ENCODE data around the gene ANKRD28. TPM values are rescaled to one million over a fixed set of nuclear protein-coding genes. Genes with fewer than 3 reads are reported as not detected.
A peak's percentile ranks its signal among the peaks of the same experiment; 100 is the strongest.

Gene ANKRD28
- total and polyA plus RNA-seq, 7 donors = 13.4 to 64.5 (median 41.5) TPM

DNA sequence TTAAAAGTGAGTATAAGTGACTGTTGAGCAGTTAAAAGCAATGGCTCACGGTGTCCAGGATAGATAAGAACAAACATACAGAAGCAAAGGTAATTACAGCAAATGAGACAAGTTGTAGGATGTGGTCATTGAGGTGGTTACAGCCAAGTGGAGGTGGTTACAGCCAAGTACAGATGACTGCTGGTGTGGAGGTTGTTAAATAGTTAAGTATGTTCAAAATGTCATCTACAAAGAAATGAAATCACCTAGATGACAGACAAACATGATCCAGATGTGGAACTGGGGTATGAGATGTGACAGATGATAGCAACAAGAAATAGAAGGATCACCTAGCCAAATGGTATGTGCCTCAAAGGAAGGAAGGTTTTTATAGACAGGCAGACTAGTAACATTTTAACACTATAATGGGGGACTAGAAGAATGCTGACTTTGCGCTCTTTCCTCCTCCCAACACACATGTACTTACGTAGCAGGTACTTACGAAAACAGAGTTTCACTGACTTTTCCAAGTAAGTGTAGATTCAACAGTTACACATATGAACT lies 6.8 kb upstream of the ANKRD28 start:
- no peak for DNase-seq
- Histone ChIP-seq H3K4me3 (no peak overlapping the region), H3K4me1 (peaks cover 0 to 34% (median 6%) of the 10 kb centered on the region in 4 donors), H3K9me3 (no peaks in the 10 kb centered on the region), H3K36me3 (no peaks in the 10 kb centered on the region), H3K27me3 (no peaks in the 10 kb centered on the region), H3K27ac (peak overlapping the region in 3 of 4 donors; percentile 15 to 39 (median 36))
- TF ChIP-seq POLR2A (IDR thresholded peaks at IDR 0.05) (no peak), POLR2AphosphoS5 (IDR thresholded peaks at IDR 0.05) (no peak), EP300 (IDR thresholded peaks at IDR 0.05) (no peak)
- TF ChIP-seq, protein P1, sequence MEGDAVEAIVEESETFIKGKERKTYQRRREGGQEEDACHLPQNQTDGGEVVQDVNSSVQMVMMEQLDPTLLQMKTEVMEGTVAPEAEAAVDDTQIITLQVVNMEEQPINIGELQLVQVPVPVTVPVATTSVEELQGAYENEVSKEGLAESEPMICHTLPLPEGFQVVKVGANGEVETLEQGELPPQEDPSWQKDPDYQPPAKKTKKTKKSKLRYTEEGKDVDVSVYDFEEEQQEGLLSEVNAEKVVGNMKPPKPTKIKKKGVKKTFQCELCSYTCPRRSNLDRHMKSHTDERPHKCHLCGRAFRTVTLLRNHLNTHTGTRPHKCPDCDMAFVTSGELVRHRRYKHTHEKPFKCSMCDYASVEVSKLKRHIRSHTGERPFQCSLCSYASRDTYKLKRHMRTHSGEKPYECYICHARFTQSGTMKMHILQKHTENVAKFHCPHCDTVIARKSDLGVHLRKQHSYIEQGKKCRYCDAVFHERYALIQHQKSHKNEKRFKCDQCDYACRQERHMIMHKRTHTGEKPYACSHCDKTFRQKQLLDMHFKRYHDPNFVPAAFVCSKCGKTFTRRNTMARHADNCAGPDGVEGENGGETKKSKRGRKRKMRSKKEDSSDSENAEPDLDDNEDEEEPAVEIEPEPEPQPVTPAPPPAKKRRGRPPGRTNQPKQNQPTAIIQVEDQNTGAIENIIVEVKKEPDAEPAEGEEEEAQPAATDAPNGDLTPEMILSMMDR (IDR thresholded peaks at IDR 0.05) = no peak
- WGBS, 2 donors = 72 to 77% methylated on average over 4 of the region's 4 CpGs
- intact Hi-C loops (cut with DNase I) = no loop called here

DNA sequence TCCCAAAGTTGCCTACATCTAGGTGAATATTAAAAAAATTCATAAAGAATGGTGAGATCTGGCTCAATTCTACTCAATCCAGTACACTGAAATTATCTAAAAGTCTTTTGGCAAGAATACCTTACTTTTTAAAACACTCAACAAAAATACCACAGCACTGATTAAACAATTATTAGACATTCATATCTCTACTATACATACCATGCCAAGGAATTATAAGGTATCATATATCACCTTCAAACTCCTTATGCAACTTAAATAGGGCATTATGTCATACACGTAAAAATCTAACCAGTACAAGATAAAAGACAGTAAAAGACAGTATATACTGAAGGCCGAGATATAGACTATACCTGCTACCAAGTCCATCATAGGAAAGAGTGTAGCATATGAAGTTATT lies 6.1 kb upstream of the ANKRD28 start:
- DNase-seq = no peak
- Histone ChIP-seq H3K27me3 (no peaks in the 10 kb centered on the region), H3K9me3 (no peaks in the 10 kb centered on the region), H3K4me1 (peaks cover 0 to 34% (median 6%) of the 10 kb centered on the region in 4 donors), H3K36me3 (no peaks in the 10 kb centered on the region), H3K4me3 (no peak overlapping the region), H3K27ac (no peak overlapping the region)
- WGBS, 2 donors = 87 to 92% methylated on average over 2 of the region's 2 CpGs
- intact Hi-C loops (cut with DNase I) = no loop called here
- no peak for TF ChIP-seq POLR2A (IDR thresholded peaks at IDR 0.05)
- no peak for TF ChIP-seq EP300 (IDR thresholded peaks at IDR 0.05)
- TF ChIP-seq POLR2AphosphoS5 (IDR thresholded peaks at IDR 0.05) = no peak
- TF ChIP-seq, protein P1 (IDR thresholded peaks at IDR 0.05) = no peak

DNA sequence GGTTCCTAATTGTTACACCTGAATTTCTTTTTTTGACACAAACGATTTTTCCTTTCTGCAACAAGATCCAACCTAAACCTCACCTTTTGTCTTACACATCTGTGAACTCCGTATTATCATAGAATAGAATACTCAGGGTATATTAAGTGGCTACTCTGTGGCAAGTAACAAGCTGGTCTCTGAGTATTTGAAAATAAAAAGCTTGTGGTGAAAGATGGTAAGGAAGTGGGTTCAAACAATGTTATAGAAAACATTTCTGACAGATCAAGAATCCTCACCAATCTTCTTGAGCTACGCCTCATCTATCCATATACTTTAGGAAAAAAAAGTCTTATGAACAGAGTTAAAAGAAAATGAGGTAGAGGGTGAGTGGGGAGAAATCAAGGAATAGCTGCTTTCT lies 3.5 kb upstream of the ANKRD28 start:
- 72 to 84% methylated on average over 3 of the region's 3 CpGs for WGBS, 2 donors
- intact Hi-C loops (cut with DNase I) = no loop called here
- Histone ChIP-seq H3K4me1 (peaks cover 0 to 44% (median 11%) of the 10 kb centered on the region in 4 donors), H3K27ac (no peak overlapping the region), H3K4me3 (no peak overlapping the region), H3K36me3 (no peaks in the 10 kb centered on the region), H3K27me3 (no peaks in the 10 kb centered on the region), H3K9me3 (no peaks in the 10 kb centered on the region)
- TF ChIP-seq POLR2A (IDR thresholded peaks at IDR 0.05) (no peak), POLR2AphosphoS5 (IDR thresholded peaks at IDR 0.05) (no peak), EP300 (IDR thresholded peaks at IDR 0.05) (no peak)
- TF ChIP-seq, protein P1 (IDR thresholded peaks at IDR 0.05) = no peak
- no peak for DNase-seq

DNA sequence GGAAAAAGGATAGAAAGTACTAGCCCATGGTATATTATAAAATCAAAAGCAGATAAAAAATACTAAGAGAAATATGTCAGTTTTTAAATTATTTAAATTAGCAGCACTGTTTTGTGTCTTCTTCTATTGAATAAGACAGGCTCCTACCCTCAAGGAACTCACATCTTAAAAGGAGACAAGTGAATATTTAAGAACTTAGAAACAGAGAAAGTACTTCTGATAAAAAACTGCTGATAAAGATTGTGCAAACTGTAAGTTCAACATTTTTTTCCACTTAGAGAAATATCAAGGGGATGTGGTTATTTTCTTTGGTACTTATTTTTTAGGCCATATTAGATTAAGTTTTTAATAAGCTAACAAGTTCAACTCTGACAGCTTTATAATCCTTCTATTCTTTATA lies 3.0 kb upstream of the ANKRD28 start:
- no peaks in the 10 kb centered on the region for H3K27me3 ChIP-seq
- no peaks in the 10 kb centered on the region for H3K9me3 ChIP-seq
- intact Hi-C loops (cut with DNase I) = no loop called here
- H3K4me3 ChIP-seq = no peak overlapping the region
- DNase-seq = no peak
- peaks cover 0 to 39% (median 9%) of the 10 kb centered on the region in 4 donors for H3K4me1 ChIP-seq
- TF ChIP-seq POLR2A (IDR thresholded peaks at IDR 0.05) (no peak), POLR2AphosphoS5 (IDR thresholded peaks at IDR 0.05) (no peak), EP300 (IDR thresholded peaks at IDR 0.05) (no peak)
- TF ChIP-seq, protein P1 (IDR thresholded peaks at IDR 0.05) = no peak
- no peaks in the 10 kb centered on the region for H3K36me3 ChIP-seq
- peak overlapping the region in 2 of 4 donors; percentile 5 to 45 for H3K27ac ChIP-seq

DNA sequence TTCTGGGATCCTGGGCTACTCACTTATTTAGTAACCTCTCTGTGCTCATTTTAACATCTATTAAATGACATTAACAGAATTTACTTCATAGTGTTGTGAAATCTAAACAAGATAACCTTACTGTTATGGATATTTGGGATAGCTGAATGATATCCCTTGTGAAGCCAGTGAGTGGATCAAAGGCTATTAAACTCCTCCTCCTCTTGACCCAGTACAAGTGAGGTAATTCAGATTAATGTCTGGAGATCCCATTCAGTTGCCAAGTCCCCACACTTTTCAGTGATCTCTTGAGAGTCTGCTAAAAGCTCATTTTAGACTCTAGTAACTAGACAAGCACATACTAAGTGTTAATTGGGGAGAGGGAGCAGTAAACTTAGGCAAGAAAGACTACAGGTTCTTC lies 2.5 kb upstream of the ANKRD28 start:
- H3K27me3 ChIP-seq = no peaks in the 10 kb centered on the region

More for the DNA sequence above, 2.5 kb upstream of the ANKRD28 start:
- Histone ChIP-seq H3K4me3 (no peak overlapping the region), H3K27ac (peak overlapping the region in 2 of 4 donors; percentile 11 to 45), H3K36me3 (no peaks in the 10 kb centered on the region), H3K4me1 (peaks cover 0 to 35% (median 9%) of the 10 kb centered on the region in 4 donors), H3K9me3 (no peaks in the 10 kb centered on the region)
- intact Hi-C loops (cut with DNase I) = no loop called here
- TF ChIP-seq EP300 (IDR thresholded peaks at IDR 0.05) = no peak
- no peak for TF ChIP-seq POLR2AphosphoS5 (IDR thresholded peaks at IDR 0.05)
- TF ChIP-seq, protein P1 (IDR thresholded peaks at IDR 0.05) = no peak
- TF ChIP-seq POLR2A (IDR thresholded peaks at IDR 0.05) = no peak
- no peak for DNase-seq

Measured in sigmoid colon (tissue), 7 donors.